ENCODE results near the gene TGIF2.

- TF ChIP-seq REST (IDR thresholded peaks at IDR 0.05; ENCODE audit: low read depth) (no peak), POLR2AphosphoS5 (IDR thresholded peaks at IDR 0.05; ENCODE audit: low read depth, low read length) (no peak), JUND (IDR thresholded peaks at IDR 0.05) (no peak), ELF1 (IDR thresholded peaks at IDR 0.05; ENCODE audit: borderline replicate concordance, low read depth) (no peak), SP1 (IDR thresholded peaks at IDR 0.05; ENCODE audit: low read depth) (no peak), CBX3 (IDR thresholded peaks at IDR 0.05; ENCODE audit: low read depth) (no peak), POLR2A (IDR thresholded peaks at IDR 0.05; ENCODE audit: borderline replicate concordance, extremely low read depth, insufficient read depth, insufficient read length) (no peak)
Measured at GRCh38 chr20:36544134-36545018, 29.0 kb upstream of the TGIF2 start.
